CD4-positive, alpha-beta T cell (primary cell): ENCODE results near the gene CGB3. TPM values are rescaled to one million over a fixed set of nuclear protein-coding genes. Genes with fewer than 3 reads are reported as not detected.
"Not testable (repeated sequence)": the region's sequence is repeated elsewhere in the genome, so short reads cannot be mapped to it uniquely, and the experiment has no call there.

Source experiments
- ATAC-seq: fragments of 200-7000 bp; cut with Tn5 transposase; one replicate; pipeline ENCODE4 v1.10.0; 2022; ENCODE audit warnings: mild to moderate bottlenecking; ENCODE audit not compliant: poor library complexity
- CTCF ChIA-PET: fragments of 350-600 bp; sonication (Branson Sonifier 250); formaldehyde crosslinking; loops from one replicate; lab custom pipeline; 2021; ENCODE audit warnings: antibody characterized with exemption, inconsistent platforms; lab: Charles Lee
- POLR2A ChIA-PET: fragments of 350-600 bp; sonication (Branson Sonifier 250); formaldehyde crosslinking; loops from one replicate; lab custom pipeline; 2021; ENCODE audit warnings: antibody characterized with exemption, inconsistent platforms; lab: Charles Lee
- DNase-seq, 14 experiments: peaks; one replicate each; pipeline ENCODE4 v3.0.0-alpha.2; 2013 to 2020; ENCODE audit warnings: mixed read lengths in 2 of 14
- H3K27ac ChIP-seq, 2 donors: one replicate each; pipeline versions ENCODE4 v1.5.1 to v1.7.0; 2013; ENCODE audit warnings: low read length in 2 of 2, low read depth in 1 of 2, mild to moderate bottlenecking in 1 of 2
- H3K27me3 ChIP-seq, 2 experiments: 1 replicate in 1 of 2; 2 replicates in 1 of 2; pipeline versions ENCODE4 v1.6.1 to v1.7.0; 2013; ENCODE audit warnings: low read length in 2 of 2, control low read depth in 1 of 2, mild to moderate bottlenecking in 1 of 2, moderate library complexity in 1 of 2; ENCODE audit not compliant: insufficient read depth in 2 of 2, control insufficient read depth in 1 of 2
- H3K36me3 ChIP-seq: one replicate; pipeline ENCODE4 v1.6.1; 2013; ENCODE audit warnings: low read length, control low read depth; ENCODE audit not compliant: insufficient read depth
- H3K4me1 ChIP-seq: one replicate; pipeline ENCODE4 v1.6.1; 2013; ENCODE audit warnings: low read length, control low read depth; ENCODE audit not compliant: insufficient read depth
- H3K4me3 ChIP-seq: one replicate; pipeline ENCODE4 v1.5.1; 2013; ENCODE audit warnings: mild to moderate bottlenecking, low read length, moderate library complexity
- H3K9me3 ChIP-seq, 2 experiments: 1 replicate in 1 of 2; 2 replicates in 1 of 2; pipeline versions ENCODE4 v1.6.1 to v1.7.0; 2013; ENCODE audit warnings: low read length in 2 of 2, mild to moderate bottlenecking in 2 of 2, control low read depth in 1 of 2, moderate library complexity in 1 of 2; ENCODE audit not compliant: control insufficient read depth in 1 of 2, insufficient read depth in 1 of 2
- H3K27ac Mint-ChIP-seq: one replicate; pipeline ENCODE4 v1.8.0; 2020; ENCODE audit warnings: mixed read lengths
- H3K27me3 Mint-ChIP-seq: one replicate; pipeline ENCODE4 v1.8.0; 2021; ENCODE audit warnings: mixed read lengths
- H3K36me3 Mint-ChIP-seq: one replicate; pipeline ENCODE4 v1.8.0; 2021; ENCODE audit warnings: low read depth, mixed read lengths
- H3K4me1 Mint-ChIP-seq: one replicate; pipeline ENCODE4 v1.8.0; 2021; ENCODE audit warnings: low read depth, mixed read lengths
- H3K4me3 Mint-ChIP-seq: one replicate; pipeline ENCODE4 v1.8.0; 2020; ENCODE audit warnings: mild to moderate bottlenecking, mixed read lengths
- H3K9me3 Mint-ChIP-seq: one replicate; pipeline ENCODE4 v1.8.0; 2020; ENCODE audit warnings: mixed read lengths
- CTCF ChIP-seq: fragments of 200-600 bp; IDR thresholded peaks from one replicate; pipeline ENCODE4 v1.8.0; 2022; ENCODE audit warnings: antibody characterized with exemption, mild to moderate bottlenecking
- intact Hi-C, 2 experiments: fragments of 100-400 bp; cut with DNase I in 1 of 2; cut with micrococcal nuclease in 1 of 2; formaldehyde crosslinking; loops; one replicate each; pipeline versions ENCODE4 v1.15.1 to v1.9.0; 2023 to 2025; cut with DNase I, micrococcal nuclease
- total RNA-seq, 174 experiments: library from RNA in 2 of 174; stranded (reverse) in 2 of 174; gene quantifications; one replicate each; pipeline ENCODE4 v1.2.3 and lab custom pipeline; 2021 to 2026

CGB3 gene
- total RNA-seq, 2 experiments from 2014 or later: not detected

GRCh38 chr19:49049834-49050233 is 25.7 kb upstream of the CGB3 start:
- H3K36me3 ChIP-seq, H3K4me3 ChIP-seq, H3K27ac ChIP-seq, H3K4me1 ChIP-seq, DNase-seq, H3K4me1 Mint-ChIP-seq, H3K9me3 Mint-ChIP-seq, H3K27me3 Mint-ChIP-seq, H3K27me3 ChIP-seq, ATAC-seq, CTCF ChIA-PET, H3K4me3 Mint-ChIP-seq, H3K27ac Mint-ChIP-seq, intact Hi-C loops, POLR2A ChIA-PET, H3K36me3 Mint-ChIP-seq, H3K9me3 ChIP-seq: not testable (repeated sequence)

- H3K27ac Mint-ChIP-seq, CTCF ChIA-PET: not testable (repeated sequence)
These were observed 24.9 kb upstream of the CGB3 start, which contains the start of gene CGB8 for GRCh38 chr19:49049011-49049410. Gene CGB8, minus strand, starts transcription at chr19:49049111. Its CDS starts 372 bp downstream, at chr19:49048739.

GRCh38 chr19:49043548-49043947 is 19.4 kb upstream of the CGB3 start, which contains the start of gene CGB5:
Gene CGB5, plus strand, starts transcription at chr19:49043848. Its CDS starts 362 bp downstream, at chr19:49044210.
- H3K27me3 ChIP-seq, H3K27ac Mint-ChIP-seq, H3K4me3 ChIP-seq, H3K4me3 Mint-ChIP-seq, ATAC-seq, POLR2A ChIA-PET, H3K27me3 Mint-ChIP-seq, DNase-seq, CTCF ChIA-PET, intact Hi-C loops, H3K36me3 ChIP-seq, H3K4me1 ChIP-seq, H3K27ac ChIP-seq, H3K36me3 Mint-ChIP-seq, H3K9me3 ChIP-seq, H3K9me3 Mint-ChIP-seq, H3K4me1 Mint-ChIP-seq: not testable (repeated sequence)

More at GRCh38 chr19:49049011-49049410, 24.9 kb upstream of the CGB3 start, which contains the start of gene CGB8:
- H3K4me1 Mint-ChIP-seq, POLR2A ChIA-PET, intact Hi-C loops, H3K9me3 ChIP-seq, H3K36me3 Mint-ChIP-seq, H3K4me1 ChIP-seq, DNase-seq, H3K9me3 Mint-ChIP-seq, H3K4me3 ChIP-seq, ATAC-seq, H3K27ac ChIP-seq, H3K4me3 Mint-ChIP-seq, H3K27me3 Mint-ChIP-seq, H3K27me3 ChIP-seq, H3K36me3 ChIP-seq: not testable (repeated sequence)

GRCh38 chr19:49042666-49043065 is 18.5 kb upstream of the CGB3 start:
- H3K9me3 Mint-ChIP-seq, H3K27ac Mint-ChIP-seq, H3K36me3 Mint-ChIP-seq, H3K9me3 ChIP-seq, H3K27me3 Mint-ChIP-seq, ATAC-seq, H3K4me1 ChIP-seq, H3K27ac ChIP-seq, POLR2A ChIA-PET, intact Hi-C loops, H3K27me3 ChIP-seq, DNase-seq, H3K4me3 ChIP-seq, H3K36me3 ChIP-seq, H3K4me3 Mint-ChIP-seq, CTCF ChIA-PET, H3K4me1 Mint-ChIP-seq: not testable (repeated sequence)

GRCh38 chr19:49042177-49042576 is 18.0 kb upstream of the CGB3 start:
- Histone ChIP-seq H3K4me1 (no peaks in the 10 kb centered on the region), H3K4me3 (no peak overlapping the region), H3K36me3 (no peaks in the 10 kb centered on the region), H3K9me3 (no peaks in the 10 kb centered on the region), H3K27ac (no peak overlapping the region), H3K27me3 (no peaks in the 10 kb centered on the region)
- Mint-ChIP-seq H3K9me3 (no peaks in the 10 kb centered on the region), H3K4me3 (no peak overlapping the region), H3K27ac (no peak overlapping the region), H3K27me3 (no peaks in the 10 kb centered on the region), H3K4me1 (no peaks in the 10 kb centered on the region), H3K36me3 (no peaks in the 10 kb centered on the region)
- DNase-seq: no peak
- ATAC-seq: no peak
- TF ChIP-seq CTCF: no peak
- ChIA-PET POLR2A (no interaction called here), CTCF (no interaction called here)
- intact Hi-C loops: no loop called here

GRCh38 chr19:49039736-49040135 is 15.6 kb upstream of the CGB3 start:
- H3K4me1 ChIP-seq, H3K4me3 ChIP-seq, H3K4me3 Mint-ChIP-seq, intact Hi-C loops, H3K9me3 ChIP-seq, POLR2A ChIA-PET, H3K9me3 Mint-ChIP-seq, H3K36me3 Mint-ChIP-seq, H3K4me1 Mint-ChIP-seq, H3K27me3 Mint-ChIP-seq, DNase-seq, CTCF ChIA-PET, ATAC-seq, H3K27ac ChIP-seq, H3K27me3 ChIP-seq, H3K36me3 ChIP-seq, H3K27ac Mint-ChIP-seq: not testable (repeated sequence)
